HG03175 (cell line): Measurements from ENCODE around the gene LYRM4.

Experiments
- ATAC-seq: cut with Tn5 transposase; IDR thresholded peaks from one replicate; pipeline ENCODE4 v1.9.1; 2021; ENCODE audit warnings: mild to moderate bottlenecking, moderate library complexity; ENCODE audit not compliant: unreplicated experiment

Gene LYRM4

GRCh38 chr6:5206920-5207561, 53.7 kb downstream of the LYRM4 start:
- no peak for ATAC-seq

DNA sequence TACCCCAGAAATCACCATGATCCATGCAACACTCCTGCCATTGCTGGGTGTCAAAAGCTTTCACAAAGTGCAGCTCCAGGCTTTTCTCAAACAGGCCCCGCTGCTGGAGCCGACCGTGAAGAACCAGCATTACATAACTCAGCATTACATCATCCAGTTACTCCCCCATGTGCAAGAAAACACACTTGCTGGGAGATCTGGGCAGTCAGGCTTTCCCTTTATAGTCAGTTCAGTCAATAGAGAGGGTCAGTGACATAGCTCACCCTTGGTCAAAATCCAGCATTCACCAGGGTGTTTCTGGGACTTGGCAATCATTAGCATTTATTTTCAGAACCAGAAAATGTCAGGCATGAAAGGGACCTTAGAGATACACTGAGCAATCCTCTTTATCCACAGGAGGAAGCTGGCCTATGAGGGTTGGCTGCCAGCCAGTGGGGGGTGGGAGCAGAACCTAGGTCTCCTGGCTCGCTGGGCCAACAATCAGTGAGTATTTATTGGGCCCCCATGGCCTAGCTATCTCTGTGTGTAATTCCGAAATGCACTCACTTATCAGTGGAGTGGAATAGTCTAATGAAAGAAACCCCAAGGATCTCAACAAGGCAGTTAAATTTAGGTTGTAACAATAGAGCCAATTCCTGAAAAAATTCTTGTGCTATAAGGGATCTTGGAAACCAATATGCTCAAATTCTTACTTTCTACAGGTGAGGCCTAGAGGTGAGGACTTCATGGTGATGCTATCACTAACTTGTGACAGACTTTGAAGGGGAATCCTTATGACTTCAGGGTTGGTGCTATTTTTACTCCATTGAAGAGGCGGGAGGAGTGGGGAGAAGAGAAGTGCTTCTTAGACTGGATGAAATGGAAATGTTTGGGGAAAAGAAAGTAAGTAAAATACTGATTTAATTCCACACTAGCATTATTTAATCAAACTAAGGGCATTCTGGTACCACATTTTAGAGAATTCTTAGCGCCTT, 54.6 kb downstream of the LYRM4 start:
- ATAC-seq: no peak

DNA sequence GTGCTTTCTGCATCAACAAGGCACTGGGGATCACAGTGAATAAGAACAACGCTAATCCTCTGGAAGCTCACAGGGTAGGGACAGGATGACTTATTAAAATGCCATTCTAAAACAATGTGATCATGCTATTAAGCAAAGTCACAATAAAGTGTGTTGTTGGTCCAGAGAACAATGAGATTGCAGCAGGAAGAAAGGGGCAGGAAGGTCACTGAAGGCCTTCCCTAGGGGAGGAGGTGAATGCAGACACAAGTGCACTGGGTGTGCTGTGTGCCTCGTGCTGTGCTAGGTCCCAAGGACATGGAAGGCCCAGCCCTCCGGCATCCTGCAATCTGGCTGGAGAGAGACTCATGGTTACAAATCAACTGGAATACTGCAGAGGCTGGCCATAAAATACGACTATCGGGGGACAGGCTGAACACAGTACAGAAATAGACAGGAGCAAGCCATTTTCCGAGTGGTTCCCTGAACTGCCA, 55.7 kb downstream of the LYRM4 start:
- ATAC-seq: no peak

DNA sequence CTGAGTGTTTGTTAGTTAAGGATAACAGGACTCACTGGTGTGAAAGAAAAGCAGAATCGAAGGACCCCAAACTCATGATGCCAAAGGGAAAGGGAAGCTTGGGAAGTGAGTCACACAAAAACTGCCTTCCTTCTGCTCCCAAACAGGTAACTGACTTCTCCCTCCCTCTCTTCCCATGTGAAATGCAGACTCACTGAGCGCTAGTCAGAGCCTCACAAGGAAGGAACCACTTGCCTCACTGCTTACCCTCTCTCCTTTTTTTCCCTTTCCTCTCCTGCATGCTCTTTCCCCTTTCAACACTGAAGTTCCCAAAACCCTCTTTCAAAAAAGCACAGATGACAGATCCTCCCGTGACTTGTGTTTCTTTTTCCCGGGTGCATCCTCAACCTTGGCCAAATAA, 56.4 kb downstream of the LYRM4 start:
- ATAC-seq: no peak

DNA sequence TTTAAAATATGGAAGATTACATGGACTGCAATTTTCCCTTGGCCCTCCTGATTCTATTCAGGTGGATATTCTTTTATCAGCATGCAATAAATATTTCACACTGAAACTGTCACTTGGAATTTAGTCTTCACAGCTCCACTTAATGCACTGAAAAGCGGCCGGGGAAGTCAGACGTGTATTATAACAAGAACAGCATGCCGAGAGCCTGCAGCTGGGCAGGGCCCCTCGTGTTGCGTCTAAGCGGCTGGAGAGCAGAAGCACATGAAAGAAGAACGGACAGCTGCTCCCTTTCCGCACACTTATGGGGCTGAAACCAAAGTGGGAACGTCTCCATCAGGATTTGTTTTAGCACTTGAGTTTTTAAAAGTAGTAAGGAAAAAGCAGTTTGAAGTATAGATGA, 57.2 kb downstream of the LYRM4 start:
- ATAC-seq: no peak

DNA sequence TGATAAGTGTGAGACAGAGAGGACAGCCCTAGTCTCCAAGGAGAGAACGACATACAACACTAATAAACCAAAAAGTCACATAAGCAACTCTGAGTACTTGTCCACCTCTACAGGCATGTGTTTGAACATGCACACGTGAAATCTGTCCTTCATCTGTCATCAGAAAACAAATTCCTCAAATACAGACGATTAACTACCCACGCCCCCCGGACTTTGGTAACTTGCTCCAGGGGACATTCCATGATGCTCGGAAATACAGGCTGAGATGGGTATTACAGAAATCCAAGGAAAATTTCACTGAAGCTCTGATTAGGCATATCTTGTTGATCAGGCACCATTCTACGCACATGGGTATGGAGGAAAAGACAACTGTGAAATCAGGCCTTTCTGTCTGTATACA, 57.8 kb downstream of the LYRM4 start:
- no peak for ATAC-seq

GRCh38 chr6:5202206-5202605, 58.5 kb downstream of the LYRM4 start:
- no peak for ATAC-seq

DNA sequence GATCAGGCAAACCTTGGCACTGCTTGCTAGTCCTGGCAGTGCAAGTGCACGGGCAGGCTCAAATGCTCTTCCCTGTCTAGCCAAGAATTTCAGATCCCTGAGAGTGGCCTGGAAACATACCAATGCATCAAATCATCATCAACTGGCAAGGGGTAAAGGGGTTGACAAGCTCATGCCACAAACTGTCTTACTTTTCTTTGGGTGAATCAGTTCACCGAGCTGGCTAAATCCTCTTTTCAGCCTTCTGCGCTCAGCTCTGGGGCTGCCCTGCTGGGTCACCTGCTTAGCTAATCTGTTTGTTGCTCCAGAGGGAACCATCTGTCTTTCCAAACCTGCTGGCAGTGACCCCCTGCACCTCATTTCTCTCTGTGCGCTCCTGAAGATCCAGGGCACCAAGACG, 59.5 kb downstream of the LYRM4 start:
- no peak for ATAC-seq

- ATAC-seq: no peak
These were observed 61.0 kb downstream of the LYRM4 start for GRCh38 chr6:5199702-5200101.

GRCh38 chr6:5199283-5199682, 61.5 kb downstream of the LYRM4 start:
- ATAC-seq: no peak

DNA sequence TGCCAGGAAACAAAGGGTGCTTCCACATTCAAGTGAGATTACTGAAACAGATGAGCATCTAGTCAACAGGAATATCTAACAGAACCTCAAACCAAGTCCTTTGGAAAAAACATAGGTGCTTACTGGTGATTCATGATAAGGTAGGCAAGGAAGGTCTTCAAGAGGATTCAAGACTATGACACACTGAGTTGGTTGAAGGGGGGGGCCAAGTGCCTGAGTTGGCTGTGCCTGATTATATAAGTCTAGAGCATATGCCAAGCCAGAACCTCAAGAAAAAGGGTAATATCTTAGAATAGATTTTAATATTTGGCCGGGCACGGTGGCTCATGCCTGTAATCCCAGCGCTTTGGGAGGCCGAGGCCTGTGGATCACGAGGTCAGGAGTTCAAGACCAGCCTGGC, 63.7 kb downstream of the LYRM4 start:
- no peak for ATAC-seq

- ATAC-seq: no peak
These were observed 68.5 kb downstream of the LYRM4 start for GRCh38 chr6:5192135-5192794.

DNA sequence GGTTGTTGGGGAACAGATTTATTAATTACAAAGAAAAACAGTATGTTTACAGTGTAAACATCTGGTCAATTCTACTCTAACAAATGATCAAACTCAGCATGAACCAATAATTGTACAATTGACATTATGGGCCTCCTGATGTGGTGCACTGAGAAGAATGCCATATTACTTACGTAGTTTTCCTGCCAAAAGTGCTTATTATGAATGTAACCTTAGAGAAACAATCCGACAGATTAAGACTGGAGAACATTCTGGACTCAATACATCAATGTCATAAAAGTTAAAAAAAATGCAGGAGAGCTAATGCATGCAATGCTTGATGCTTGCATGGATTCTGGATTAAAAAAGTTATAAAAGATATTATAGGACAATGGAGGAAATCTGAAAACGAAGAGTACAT, 69.0 kb downstream of the LYRM4 start:
- ATAC-seq: no peak

GRCh38 chr6:5191222-5191621, 69.5 kb downstream of the LYRM4 start:
- ATAC-seq: peak; percentile 65

DNA sequence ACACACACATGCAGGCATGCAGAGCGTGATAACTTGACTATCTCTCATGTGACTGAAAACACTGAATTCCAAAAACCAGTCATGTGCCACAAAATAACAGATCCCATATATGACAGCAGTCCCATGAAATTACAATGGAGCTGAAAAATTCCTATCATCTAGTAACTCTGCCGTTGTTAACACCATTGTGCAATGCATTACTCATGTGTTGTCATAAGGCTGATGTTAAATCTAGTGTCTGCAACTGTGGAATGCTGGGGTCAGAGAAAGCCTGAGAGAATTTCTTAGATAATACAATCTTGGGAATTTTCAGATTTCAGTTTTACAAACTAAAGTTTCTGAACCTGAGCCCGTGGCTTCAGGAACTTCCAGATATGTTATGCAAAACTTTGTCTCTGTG, 70.2 kb downstream of the LYRM4 start:
- no peak for ATAC-seq

DNA sequence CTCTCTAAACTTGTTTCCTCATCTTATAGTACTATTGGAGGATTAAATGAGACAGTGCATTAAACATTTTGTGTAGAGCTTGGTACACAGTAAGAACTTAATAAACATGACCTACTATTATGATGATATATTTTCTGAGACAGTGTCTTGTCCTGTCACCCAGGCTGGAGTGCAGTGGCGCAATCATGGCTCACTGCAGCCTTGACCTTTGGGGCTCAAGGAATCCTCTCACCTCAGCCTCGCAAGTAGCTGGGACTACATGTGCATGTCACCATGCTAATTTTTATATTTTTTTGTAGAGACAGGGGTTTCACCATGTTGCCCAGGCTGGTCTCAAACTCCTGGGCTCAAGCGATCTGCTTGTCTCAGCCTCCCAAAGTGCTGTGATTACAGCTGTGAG, 72.1 kb downstream of the LYRM4 start:
- ATAC-seq: no peak

DNA sequence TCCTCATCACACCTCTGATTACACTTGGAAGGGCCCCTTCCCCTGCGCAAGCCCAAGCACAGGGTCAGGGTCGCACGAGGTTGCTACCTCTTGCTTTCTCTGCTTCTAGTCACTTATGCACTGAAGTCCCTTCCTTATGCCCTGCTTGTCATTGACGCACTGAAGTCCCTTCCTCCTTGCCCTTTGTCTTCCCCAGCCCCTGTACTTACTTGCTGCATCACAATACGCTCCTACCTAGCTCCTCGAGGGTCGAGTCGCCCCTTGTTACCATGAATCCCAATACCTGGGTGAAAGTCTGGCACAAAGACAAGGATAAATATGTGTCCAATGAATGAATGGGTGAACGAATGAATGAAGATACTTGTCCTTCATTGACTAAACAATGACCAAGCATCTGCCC, 75.9 kb downstream of the LYRM4 start:
- ATAC-seq: no peak

- no peak for ATAC-seq
These were observed 76.5 kb downstream of the LYRM4 start for GRCh38 chr6:5184218-5184617.

DNA sequence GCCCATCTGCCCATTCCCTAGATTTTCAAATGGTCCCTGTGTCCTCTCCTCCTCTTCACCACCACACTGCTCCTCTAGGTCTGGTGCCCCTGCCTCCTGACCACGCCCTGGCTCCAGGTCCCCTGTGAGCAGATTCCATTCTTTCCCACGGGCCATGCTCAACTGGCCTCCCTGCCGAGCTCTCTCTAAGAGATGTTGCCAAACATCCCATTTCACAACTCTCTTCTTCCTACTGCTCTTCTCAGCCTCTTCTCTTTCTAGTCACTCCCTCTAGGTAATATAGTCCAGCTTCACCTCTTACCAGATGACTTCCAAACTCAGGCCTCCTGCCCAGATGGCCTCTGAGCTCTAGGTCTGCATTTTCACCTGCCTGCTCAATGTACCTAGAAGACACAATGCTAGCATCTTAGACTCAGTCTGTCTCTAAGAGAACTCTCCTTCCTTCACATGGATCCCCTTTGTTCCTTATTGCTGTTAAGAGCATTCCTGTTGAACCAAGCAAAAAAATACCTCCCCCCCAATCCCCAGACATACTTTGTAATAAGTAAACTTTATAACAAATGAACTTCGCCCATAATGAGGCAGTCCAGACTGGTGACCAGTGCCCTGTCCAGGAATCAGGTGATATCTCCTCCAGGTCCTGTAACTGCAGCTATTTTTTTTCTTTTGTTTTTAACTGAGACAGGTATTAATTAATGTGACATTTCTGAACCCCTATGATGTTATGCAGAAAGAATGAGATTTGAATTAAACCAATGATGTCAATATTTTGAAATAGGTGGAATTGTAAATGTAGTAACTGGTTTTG, 79.0 kb downstream of the LYRM4 start:
- ATAC-seq: no peak

GRCh38 chr6:5180636-5181035, 80.1 kb downstream of the LYRM4 start:
- ATAC-seq: no peak

DNA sequence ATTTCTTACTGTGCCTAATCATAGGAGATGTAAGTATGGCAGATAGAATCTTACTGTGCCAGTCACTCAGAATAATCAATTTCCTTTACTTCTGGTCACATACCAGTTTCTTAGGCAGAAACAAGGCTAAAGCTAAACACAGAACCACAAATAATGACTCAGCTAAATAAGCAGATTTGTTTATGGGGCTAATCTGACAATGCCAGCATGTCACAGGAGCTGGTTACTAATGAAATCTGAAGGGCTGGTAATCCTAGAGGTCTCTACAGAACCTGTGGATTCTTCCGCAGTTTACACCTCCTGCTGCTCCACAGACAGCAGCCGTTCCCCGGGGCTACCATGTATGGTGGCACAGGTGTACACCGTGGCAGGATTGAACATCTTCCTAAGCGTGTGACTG, 80.8 kb downstream of the LYRM4 start:
- no peak for ATAC-seq
